Endodermal cell (in vitro differentiated cells): Measurements from ENCODE around the gene SPOP. TPM values are rescaled to one million over a fixed set of nuclear protein-coding genes. Genes with fewer than 3 reads are reported as not detected.

Source experiments
- DNase-seq: peaks from one replicate; pipeline ENCODE4 v3.0.0-alpha.2; 2017
- H3K27ac ChIP-seq: 2 replicates; pipeline ENCODE4 v1.5.1; 2013; ENCODE audit warnings: mild to moderate bottlenecking, low read depth, low read length, moderate library complexity
- H3K27me3 ChIP-seq: 2 replicates; pipeline ENCODE4 v1.6.1; 2013; ENCODE audit warnings: mild to moderate bottlenecking, low read length, moderate library complexity; ENCODE audit not compliant: insufficient read depth, control insufficient read depth, poor library complexity, severe bottlenecking
- H3K36me3 ChIP-seq: 2 replicates; pipeline ENCODE4 v1.7.0; 2013; ENCODE audit warnings: mild to moderate bottlenecking, low read length, moderate library complexity; ENCODE audit not compliant: control insufficient read depth, insufficient read depth
- H3K4me1 ChIP-seq: one replicate; pipeline ENCODE4 v1.7.0; 2013; ENCODE audit warnings: low read length; ENCODE audit not compliant: control insufficient read depth, insufficient read depth
- H3K4me3 ChIP-seq: 2 replicates; pipeline ENCODE4 v1.5.1; 2013; ENCODE audit warnings: mild to moderate bottlenecking, low read length, moderate library complexity
- H3K9ac ChIP-seq: 2 replicates; pipeline ENCODE4 v1.6.1; 2013; ENCODE audit warnings: mild to moderate bottlenecking, low read length, moderate library complexity; ENCODE audit not compliant: poor library complexity, severe bottlenecking; ENCODE audit errors: extremely low read depth
- H3K9me3 ChIP-seq: 2 replicates; pipeline ENCODE4 v1.6.1; 2013; ENCODE audit warnings: mild to moderate bottlenecking, low read length, moderate library complexity; ENCODE audit not compliant: control insufficient read depth
- H3K27ac Mint-ChIP-seq: 2 replicates; pipeline ENCODE4 v1.8.0; 2020; ENCODE audit warnings: mixed read lengths
- H3K27me3 Mint-ChIP-seq: 2 replicates; pipeline ENCODE4 v1.8.0; 2021; ENCODE audit warnings: mild to moderate bottlenecking, mixed read lengths; ENCODE audit not compliant: insufficient read depth
- H3K36me3 Mint-ChIP-seq: 2 replicates; pipeline ENCODE4 v1.8.0; 2020; ENCODE audit warnings: low read depth, mixed read lengths
- H3K4me1 Mint-ChIP-seq: 2 replicates; pipeline ENCODE4 v1.8.0; 2020; ENCODE audit warnings: mixed read lengths
- H3K4me3 Mint-ChIP-seq: 2 replicates; pipeline ENCODE4 v1.8.0; 2020; ENCODE audit warnings: mild to moderate bottlenecking, moderate library complexity, mixed read lengths
- H3K9me3 Mint-ChIP-seq: 2 replicates; pipeline ENCODE4 v1.8.0; 2020; ENCODE audit warnings: mild to moderate bottlenecking, mixed read lengths
- WGBS, 2 experiments: methylation state at CpG; one replicate each; pipeline versions ENCODE4 v1.1.5 to v1.1.7; 2013; ENCODE audit warnings: missing lambda C conversion rate in 2 of 2, mixed read lengths in 1 of 2; ENCODE audit not compliant: insufficient coverage in 1 of 2, insufficient read length in 1 of 2; 5-methylcytosine and 5-hydroxymethylcytosine counted together
- total RNA-seq, 2 donors: library from RNA; stranded (reverse); fragmentation: NEBNext Ultra II Directional in 1 of 2; extraction: Animal tissue kit (Norgen Biotek cat#: 25700) in 1 of 2; gene quantifications; 2 replicates in 1 of 2; 3 replicates in 1 of 2; pipeline ENCODE4 v1.2.1, GENCODE V29; 2021
- TF ChIP-seq, protein P1 (sequence below): fragments of 200-600 bp; sonication (generic); conservative IDR thresholded peaks from 2 replicates; pipeline ENCODE4 v1.5.0; 2021; ENCODE audit warnings: antibody characterized with exemption, mild to moderate bottlenecking

Gene SPOP
- total RNA-seq, 2 donors from 2014 or later, result 39.9 to 41.3 TPM

- Histone ChIP-seq H3K27me3 (no peaks in the 10 kb centered on the region), H3K9ac (no peak overlapping the region), H3K36me3 (peaks cover 28% of the 10 kb centered on the region), H3K4me3 (no peak overlapping the region), H3K9me3 (peaks cover 12% of the 10 kb centered on the region), H3K27ac (no peak overlapping the region), H3K4me1 (peaks cover 7% of the 10 kb centered on the region)
- Mint-ChIP-seq H3K4me3 (no peak overlapping the region), H3K36me3 (peaks cover 59% of the 10 kb centered on the region), H3K4me1 (peaks cover 15% of the 10 kb centered on the region), H3K27ac (peak overlapping the region; percentile 35), H3K27me3 (no peaks in the 10 kb centered on the region), H3K9me3 (peaks cover 8% of the 10 kb centered on the region)
- 88 to 100% methylated on average over 3 of the region's 3 CpGs for WGBS, 2 experiments
- TF ChIP-seq, protein P1, sequence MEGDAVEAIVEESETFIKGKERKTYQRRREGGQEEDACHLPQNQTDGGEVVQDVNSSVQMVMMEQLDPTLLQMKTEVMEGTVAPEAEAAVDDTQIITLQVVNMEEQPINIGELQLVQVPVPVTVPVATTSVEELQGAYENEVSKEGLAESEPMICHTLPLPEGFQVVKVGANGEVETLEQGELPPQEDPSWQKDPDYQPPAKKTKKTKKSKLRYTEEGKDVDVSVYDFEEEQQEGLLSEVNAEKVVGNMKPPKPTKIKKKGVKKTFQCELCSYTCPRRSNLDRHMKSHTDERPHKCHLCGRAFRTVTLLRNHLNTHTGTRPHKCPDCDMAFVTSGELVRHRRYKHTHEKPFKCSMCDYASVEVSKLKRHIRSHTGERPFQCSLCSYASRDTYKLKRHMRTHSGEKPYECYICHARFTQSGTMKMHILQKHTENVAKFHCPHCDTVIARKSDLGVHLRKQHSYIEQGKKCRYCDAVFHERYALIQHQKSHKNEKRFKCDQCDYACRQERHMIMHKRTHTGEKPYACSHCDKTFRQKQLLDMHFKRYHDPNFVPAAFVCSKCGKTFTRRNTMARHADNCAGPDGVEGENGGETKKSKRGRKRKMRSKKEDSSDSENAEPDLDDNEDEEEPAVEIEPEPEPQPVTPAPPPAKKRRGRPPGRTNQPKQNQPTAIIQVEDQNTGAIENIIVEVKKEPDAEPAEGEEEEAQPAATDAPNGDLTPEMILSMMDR, result no peak
- DNase-seq, result peak; percentile 71
Measured at GRCh38 chr17:49722066-49722465, 44.2 kb upstream of the SPOP start.

DNA sequence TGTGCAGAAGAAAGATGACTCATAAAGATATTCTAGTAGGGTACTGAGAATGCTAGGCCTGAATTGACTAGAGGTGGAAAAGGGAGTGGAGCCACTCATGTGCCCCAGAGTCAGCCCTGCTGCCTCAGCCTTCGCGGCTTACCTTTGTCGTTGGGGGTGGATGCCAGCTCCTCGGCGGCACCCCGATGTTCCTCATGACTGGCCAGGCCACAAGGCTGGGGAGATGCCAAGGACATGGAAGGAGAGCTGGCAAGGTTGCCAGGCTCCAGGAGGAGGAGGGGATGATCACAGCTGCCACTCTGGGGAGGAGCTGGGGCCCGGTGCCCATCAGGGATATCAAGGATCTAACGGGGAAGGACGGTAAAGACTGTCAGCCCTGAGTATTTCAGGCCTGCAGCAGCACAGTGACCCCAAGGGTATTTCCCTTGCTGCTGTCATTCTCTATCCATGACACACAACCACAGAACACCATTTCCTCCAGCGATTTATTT is 39.5 kb upstream of the SPOP start:
- TF ChIP-seq, protein P1, result no peak
- Histone ChIP-seq H3K4me3 (no peak overlapping the region), H3K9me3 (no peaks in the 10 kb centered on the region), H3K4me1 (peaks cover 4% of the 10 kb centered on the region), H3K36me3 (peaks cover 45% of the 10 kb centered on the region), H3K27me3 (no peaks in the 10 kb centered on the region), H3K9ac (no peak overlapping the region), H3K27ac (no peak overlapping the region)
- DNase-seq, result no peak
- no peaks in the 10 kb centered on the region for H3K27me3 Mint-ChIP-seq
- H3K4me1 Mint-ChIP-seq, result peaks cover 4% of the 10 kb centered on the region
- no peak overlapping the region for H3K27ac Mint-ChIP-seq
- no peaks in the 10 kb centered on the region for H3K9me3 Mint-ChIP-seq
- H3K4me3 Mint-ChIP-seq, result no peak overlapping the region
- 96 to 100% methylated on average over 4 to 10 of the region's 10 CpGs for WGBS, 2 experiments
- peaks cover 61% of the 10 kb centered on the region for H3K36me3 Mint-ChIP-seq

DNA sequence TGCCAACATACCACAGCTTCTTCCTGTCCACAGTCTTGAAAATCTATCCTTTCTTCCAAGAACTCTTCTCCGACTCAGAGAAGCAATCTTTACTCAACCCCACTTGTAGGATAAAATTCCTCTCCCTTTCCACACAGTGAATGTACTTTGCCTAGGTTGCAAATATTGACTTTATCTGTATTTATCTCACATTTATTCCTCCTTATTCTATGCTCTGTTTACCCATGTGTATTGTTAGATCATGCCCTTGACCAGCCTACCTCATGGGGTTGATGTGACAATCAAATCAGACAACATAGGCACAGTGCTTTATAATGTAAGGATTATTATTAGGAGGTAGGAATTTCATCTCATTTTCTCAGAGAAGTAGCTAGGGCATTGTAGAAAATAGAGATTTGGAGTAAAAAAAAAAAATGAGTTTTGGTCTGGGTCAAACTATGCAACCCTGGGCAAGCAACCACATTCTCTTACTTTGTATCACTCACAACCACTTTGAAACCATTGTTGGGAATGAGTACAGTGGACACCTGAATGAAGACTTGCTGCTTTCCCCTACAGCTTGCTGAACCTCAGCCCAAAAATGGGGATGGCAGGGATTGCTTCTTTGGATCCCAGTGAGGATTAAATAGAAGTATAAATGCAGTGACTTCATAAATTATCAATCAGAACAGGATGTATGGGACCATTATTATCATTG is 38.9 kb upstream of the SPOP start:
- TF ChIP-seq, protein P1, result no peak
- no peak for DNase-seq
- Histone ChIP-seq H3K9ac (no peak overlapping the region), H3K27ac (no peak overlapping the region), H3K9me3 (no peaks in the 10 kb centered on the region), H3K27me3 (no peaks in the 10 kb centered on the region), H3K4me1 (no peaks in the 10 kb centered on the region), H3K36me3 (peaks cover 45% of the 10 kb centered on the region), H3K4me3 (no peak overlapping the region)
- Mint-ChIP-seq H3K36me3 (peaks cover 61% of the 10 kb centered on the region), H3K4me1 (no peaks in the 10 kb centered on the region), H3K27me3 (no peaks in the 10 kb centered on the region), H3K27ac (no peak overlapping the region), H3K4me3 (no peak overlapping the region), H3K9me3 (no peaks in the 10 kb centered on the region)
- 96 to 100% methylated on average over 1 of the region's 1 CpG for WGBS, 2 experiments
